Right forelimb (tissue), 1 donor: ENCODE data around the gene DLEU7.

Source experiments
- DNase-seq: peaks from one replicate; pipeline ENCODE4 v3.0.0-alpha.2; 2018

Gene DLEU7

GRCh38 chr13:50843257-50844083 lies at the start of gene DLEU7:
Gene DLEU7 (minus strand): TSS chr13:50843692. CDS start chr13:50843646, 46 bp downstream.
- DNase-seq = no peak

GRCh38 chr13:50892210-50892944 lies 48.9 kb upstream of the DLEU7 start:
- DNase-seq = no peak

- no peak for DNase-seq
These were observed 47.7 kb upstream of the DLEU7 start for GRCh38 chr13:50891206-50891605.

GRCh38 chr13:50889317-50889716 lies 45.8 kb upstream of the DLEU7 start:
- DNase-seq = no peak

GRCh38 chr13:50888362-50888761 lies 44.9 kb upstream of the DLEU7 start:
- DNase-seq = no peak

GRCh38 chr13:50887151-50887550 lies 43.7 kb upstream of the DLEU7 start:
- no peak for DNase-seq

- no peak for DNase-seq
These were observed 40.8 kb upstream of the DLEU7 start for GRCh38 chr13:50884265-50884664.

GRCh38 chr13:50883728-50884127 lies 40.2 kb upstream of the DLEU7 start:
- DNase-seq = no peak

GRCh38 chr13:50882816-50883435 lies 39.4 kb upstream of the DLEU7 start:
- no peak for DNase-seq

- DNase-seq = no peak
These were observed 30.5 kb upstream of the DLEU7 start for GRCh38 chr13:50873991-50874390.

- no peak for DNase-seq
These were observed 30.0 kb upstream of the DLEU7 start for GRCh38 chr13:50873467-50873866.

- no peak for DNase-seq
These were observed 27.9 kb upstream of the DLEU7 start for GRCh38 chr13:50871405-50871804.

GRCh38 chr13:50867637-50867945 lies 24.1 kb upstream of the DLEU7 start:
- DNase-seq = no peak

GRCh38 chr13:50866817-50867636 lies 23.5 kb upstream of the DLEU7 start:
- no peak for DNase-seq

GRCh38 chr13:50864492-50864891 lies 21.0 kb upstream of the DLEU7 start:
- DNase-seq = no peak

GRCh38 chr13:50855681-50856080 lies 12.2 kb upstream of the DLEU7 start:
- no peak for DNase-seq

- no peak for DNase-seq
These were observed 7.0 kb upstream of the DLEU7 start for GRCh38 chr13:50850445-50850844.

- no peak for DNase-seq
These were observed 4.0 kb upstream of the DLEU7 start for GRCh38 chr13:50847501-50847900.

- DNase-seq = no peak
These were observed 3.5 kb upstream of the DLEU7 start for GRCh38 chr13:50846861-50847475.

- DNase-seq = no peak
These were observed 1.7 kb upstream of the DLEU7 start for GRCh38 chr13:50845211-50845610.

- no peak for DNase-seq
These were observed 788 bp upstream of the DLEU7 start for GRCh38 chr13:50844084-50844875.

- no peak for DNase-seq
These were observed 569 bp downstream of the DLEU7 start for GRCh38 chr13:50842990-50843256.
